IMR-90 (cell line): Measurements from ENCODE around the gene EML4.

ENCODE experiments used
- CEBPB ChIP-seq: IDR thresholded peaks from 2 replicates; pipeline ENCODE4 v1.6.1; 2012; ENCODE audit warnings: low read depth, low read length, improper control_type of control experiment
- CTCF ChIP-seq: conservative IDR thresholded peaks from 2 replicates; pipeline ENCODE4 v1.5.1; 2012; ENCODE audit warnings: mild to moderate bottlenecking, low read depth, low read length, improper control_type of control experiment
- FOS ChIP-seq: fragments of 150-350 bp; IDR thresholded peaks from 2 replicates; pipeline ENCODE4 v1.6.1; 2016; ENCODE audit warnings: low read depth, low read length
- MAZ ChIP-seq: IDR thresholded peaks from 2 replicates; pipeline ENCODE4 v1.6.1; 2012; ENCODE audit warnings: low read depth, mild to moderate bottlenecking, low read length, improper control_type of control experiment, moderate library complexity, borderline replicate concordance
- POLR2A ChIP-seq: IDR thresholded peaks from 2 replicates; pipeline ENCODE4 v1.6.1; 2012; ENCODE audit warnings: mild to moderate bottlenecking, low read depth, low read length

DNA sequence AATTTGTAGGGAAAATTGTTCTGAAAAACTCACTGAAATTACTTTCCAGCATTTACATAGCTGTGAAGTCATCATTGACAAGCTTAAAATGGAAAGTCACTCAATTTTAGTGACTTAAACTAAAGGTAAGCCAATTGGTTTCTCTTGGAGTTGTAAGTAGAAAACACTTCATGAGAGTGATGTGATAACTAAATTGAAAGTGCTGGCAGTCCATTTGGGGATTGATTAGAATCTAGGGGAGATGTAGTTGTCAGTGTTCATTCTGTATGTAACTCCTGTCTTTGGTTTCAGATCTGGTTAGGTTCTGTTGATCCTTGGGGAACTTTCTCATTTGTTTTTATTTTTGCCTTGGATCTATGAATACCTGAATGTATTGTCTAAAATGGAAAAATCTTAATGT lies 138.0 kb downstream of the EML4 start:
- TF ChIP-seq CTCF, result no peak
- no peak for TF ChIP-seq CEBPB
- TF ChIP-seq MAZ, result no peak
- no peak for TF ChIP-seq POLR2A
- TF ChIP-seq FOS, result no peak
